HCT116 (cell line): ENCODE results near the gene PLSCR1. TPM values are rescaled to one million over a fixed set of nuclear protein-coding genes. Genes with fewer than 3 reads are reported as not detected.

Source experiments
- ATAC-seq: fragments of 200-7000 bp; cut with Tn5 transposase; 2 replicates; pipeline ENCODE4 v1.9.1; 2020; ENCODE audit warnings: mild to moderate bottlenecking, moderate library complexity
- BruUV-seq: library from RNA; stranded (reverse); fragments of 400-500 nt; replicated peaks from 2 replicates; lab custom pipeline; 2021; lab: Mats Ljungman, UMichigan
- CTCF ChIA-PET: fragments of 300-600 bp; sonication (Branson Sonifier 250); formaldehyde crosslinking; loops from one replicate; lab custom pipeline; 2021; ENCODE audit warnings: antibody characterized with exemption; lab: Charles Lee
- POLR2A ChIA-PET: fragments of 300-600, 350-600 bp; sonication (Branson Sonifier 250); formaldehyde crosslinking; loops from one replicate; lab custom pipeline; 2021; ENCODE audit warnings: antibody characterized with exemption; lab: Charles Lee
- RAD21 ChIA-PET, 2 experiments: fragments of 300-600 bp; sonication (Branson Sonifier 250); formaldehyde crosslinking; loops; one replicate each; lab custom pipeline; 2023; ENCODE audit warnings: low total read pairs in 2 of 2; ENCODE audit not compliant: uncharacterized antibody in 2 of 2, unreplicated experiment in 2 of 2, low non-redundant PET in 1 of 2; lab: Charles Lee
- DNase-seq: peaks from one replicate; pipeline ENCODE4 v3.0.0-alpha.2; 2010; ENCODE audit warnings: low read depth, low spot score
- H2AFZ ChIP-seq: fragments of 200-600 bp; shearing (Covaris generic), sonication (generic); 2 replicates; pipeline ENCODE4 v1.6.1; 2017; ENCODE audit warnings: low read depth, mixed run types, mixed read lengths, antibody characterized with exemption, low read length; ENCODE audit not compliant: poor library complexity, severe bottlenecking
- H3K27ac ChIP-seq: 2 replicates; pipeline ENCODE4 v1.5.1; 2012; ENCODE audit warnings: low read depth, low read length
- H3K27me3 ChIP-seq: fragments of 200-600 bp; sonication (generic); 2 replicates; pipeline ENCODE4 v1.6.1; 2016; ENCODE audit warnings: mixed run types, low read length, mixed read lengths; ENCODE audit not compliant: insufficient read depth
- H3K36me3 ChIP-seq, 2 experiments: fragments of 200-500 bp in 1 of 2; fragments of 200-600 bp in 1 of 2; sonication (Bioruptor generic) in 1 of 2; sonication (generic) in 1 of 2; 2 replicates each; pipeline versions ENCODE4 v1.5.1 to v1.6.1; 2014 to 2016; ENCODE audit warnings: low read length in 2 of 2, inconsistent platforms in 1 of 2, mixed read lengths in 1 of 2, mixed run types in 1 of 2; ENCODE audit not compliant: insufficient read depth in 2 of 2, control insufficient read depth in 1 of 2
- H3K4me1 ChIP-seq, 2 experiments: fragments of 200-600 bp in 1 of 2; sonication (generic) in 1 of 2; 2 replicates each; pipeline versions ENCODE4 v1.5.1 to v1.6.1; 2012 to 2017; ENCODE audit warnings: low read length in 2 of 2, inconsistent platforms in 1 of 2, mild to moderate bottlenecking in 1 of 2, mixed read lengths in 1 of 2, mixed run types in 1 of 2, moderate library complexity in 1 of 2; ENCODE audit not compliant: insufficient read depth in 2 of 2, control insufficient read depth in 1 of 2
- H3K4me2 ChIP-seq: fragments of 200-600 bp; sonication (generic); 2 replicates; pipeline ENCODE4 v1.6.1; 2017; ENCODE audit warnings: mixed run types, low read length, mixed read lengths
- H3K4me3 ChIP-seq, 2 experiments: fragments of 200-600 bp in 1 of 2; sonication (generic) in 1 of 2; replicated peaks in 1 of 2; 2 replicates each; pipeline ENCODE4 v1.5.1; 2011 to 2016; ENCODE audit warnings: low read length in 2 of 2, control low read depth in 1 of 2, low read depth in 1 of 2, mild to moderate bottlenecking in 1 of 2, mixed read lengths in 1 of 2, mixed run types in 1 of 2
- H3K79me2 ChIP-seq: fragments of 200-600 bp; sonication (generic); 2 replicates; pipeline ENCODE4 v1.6.1; 2017; ENCODE audit warnings: mild to moderate bottlenecking, mixed run types, low read length, moderate library complexity, mixed read lengths; ENCODE audit not compliant: insufficient read depth
- H3K9ac ChIP-seq: fragments of 200-600 bp; sonication (generic); 2 replicates; pipeline ENCODE4 v1.6.1; 2016; ENCODE audit warnings: low read length, mixed read lengths
- H3K9me2 ChIP-seq: fragments of 200-600 bp; sonication (generic), shearing (Covaris generic); 2 replicates; pipeline ENCODE4 v1.6.1; 2017; ENCODE audit warnings: mixed run types, mild to moderate bottlenecking, moderate library complexity; ENCODE audit not compliant: insufficient read depth
- H3K9me3 ChIP-seq, 2 experiments: fragments of 200-500 bp in 1 of 2; fragments of 200-600 bp in 1 of 2; sonication (Bioruptor generic) in 1 of 2; sonication (generic) in 1 of 2; 2 replicates each; pipeline ENCODE4 v1.6.1; 2014 to 2017; ENCODE audit warnings: low read length in 2 of 2, mixed read lengths in 2 of 2, inconsistent platforms in 1 of 2, low read depth in 1 of 2, mild to moderate bottlenecking in 1 of 2, mixed run types in 1 of 2, moderate library complexity in 1 of 2; ENCODE audit not compliant: control insufficient read depth in 1 of 2, insufficient read depth in 1 of 2
- H4K20me1 ChIP-seq: fragments of 200-600 bp; sonication (generic), shearing (Covaris generic); 2 replicates; pipeline ENCODE4 v1.6.1; 2017; ENCODE audit warnings: mixed run types, mild to moderate bottlenecking, moderate library complexity; ENCODE audit not compliant: insufficient read depth
- ATF3 ChIP-seq: IDR thresholded peaks from 2 replicates; pipeline ENCODE4 v1.6.1; 2012
- CBX3 ChIP-seq: IDR thresholded peaks from 2 replicates; pipeline ENCODE4 v1.6.1; 2012; ENCODE audit warnings: low read depth
- EZH2phosphoT487 ChIP-seq: fragments of 200-600 bp; IDR thresholded peaks from 2 replicates; pipeline ENCODE4 v1.6.1; 2018; ENCODE audit warnings: antibody characterized with exemption, borderline replicate concordance
- FOSL1 ChIP-seq: IDR thresholded peaks from 2 replicates; pipeline ENCODE4 v1.6.1; 2012; ENCODE audit warnings: low read depth
- MAX ChIP-seq: IDR thresholded peaks from 2 replicates; pipeline ENCODE4 v1.6.1; 2012
- POLR2A ChIP-seq: IDR thresholded peaks from 2 replicates; pipeline ENCODE4 v1.7.0; 2011; ENCODE audit warnings: borderline replicate concordance; ENCODE audit not compliant: insufficient read depth, insufficient read length; ENCODE audit errors: extremely low read depth
- POLR2AphosphoS5 ChIP-seq: IDR thresholded peaks from 2 replicates; pipeline ENCODE4 v1.6.1; 2011; ENCODE audit warnings: mild to moderate bottlenecking, low read depth, low read length, moderate library complexity
- SIN3A ChIP-seq: IDR thresholded peaks from 2 replicates; pipeline ENCODE4 v1.6.1; 2012; ENCODE audit warnings: low read depth
- SRF ChIP-seq: IDR thresholded peaks from 2 replicates; pipeline ENCODE4 v1.6.1; 2012; ENCODE audit warnings: low read depth
- YY1 ChIP-seq: IDR thresholded peaks from 2 replicates; pipeline ENCODE4 v1.6.1; 2011; ENCODE audit warnings: low read length, low read depth, moderate library complexity, mild to moderate bottlenecking; ENCODE audit not compliant: insufficient replicate concordance; ENCODE audit errors: extremely low read depth
- intact Hi-C: fragments of 100-400 bp; cut with micrococcal nuclease; formaldehyde crosslinking; loops from 2 replicates; pipeline ENCODE4 v1.10.0; 2022
- total RNA-seq: library from RNA; stranded (reverse); gene quantifications from one replicate; pipeline ENCODE4 v1.2.1, GENCODE V29; 2021; ENCODE audit not compliant: unreplicated experiment
- TF ChIP-seq, protein P1 (sequence below): IDR thresholded peaks from 2 replicates; pipeline ENCODE4 v1.6.1; 2011; ENCODE audit warnings: mild to moderate bottlenecking, low read length, moderate library complexity; ENCODE audit not compliant: insufficient replicate concordance; ENCODE audit errors: extremely low read depth
- TF ChIP-seq, protein P2 (sequence below), 3 experiments: fragments of 200-600 bp in 1 of 3; sonication (generic) in 1 of 3; IDR thresholded peaks in 2 of 3; conservative IDR thresholded peaks in 1 of 3; 2 replicates each; pipeline ENCODE4 v1.5.1; 2012 to 2017; ENCODE audit warnings: low read depth in 2 of 3, low read length in 2 of 3, antibody characterized with exemption in 1 of 3, borderline replicate concordance in 1 of 3, control low read depth in 1 of 3, mild to moderate bottlenecking in 1 of 3, mixed read lengths in 1 of 3, mixed run types in 1 of 3, moderate library complexity in 1 of 3; ENCODE audit not compliant: insufficient read depth in 1 of 3

Gene PLSCR1
- total RNA-seq, 1 experiment from 2014 or later, result 44.2 TPM

DNA sequence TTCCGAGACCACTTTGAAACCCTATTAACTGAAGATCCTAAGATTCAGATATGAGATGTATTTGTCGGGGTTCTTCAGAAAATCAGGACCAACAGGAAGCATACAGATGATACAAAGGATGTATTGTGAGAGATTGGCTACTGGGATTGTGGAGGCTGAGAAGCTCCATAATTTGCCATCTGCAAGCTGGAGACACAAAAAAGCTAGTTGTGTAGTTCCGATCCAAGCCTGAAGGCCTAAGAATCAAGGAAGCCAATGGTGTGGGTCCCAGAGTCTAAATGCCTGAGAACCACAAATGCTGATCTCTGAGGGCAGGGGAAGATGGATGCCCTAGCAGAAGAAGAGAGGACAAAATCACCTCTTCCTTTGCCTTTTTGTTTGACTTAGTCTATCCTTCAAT is 10.9 kb upstream of the PLSCR1 start (continued):
- TF ChIP-seq CBX3, result no peak
- TF ChIP-seq EZH2phosphoT487, result no peak

DNA sequence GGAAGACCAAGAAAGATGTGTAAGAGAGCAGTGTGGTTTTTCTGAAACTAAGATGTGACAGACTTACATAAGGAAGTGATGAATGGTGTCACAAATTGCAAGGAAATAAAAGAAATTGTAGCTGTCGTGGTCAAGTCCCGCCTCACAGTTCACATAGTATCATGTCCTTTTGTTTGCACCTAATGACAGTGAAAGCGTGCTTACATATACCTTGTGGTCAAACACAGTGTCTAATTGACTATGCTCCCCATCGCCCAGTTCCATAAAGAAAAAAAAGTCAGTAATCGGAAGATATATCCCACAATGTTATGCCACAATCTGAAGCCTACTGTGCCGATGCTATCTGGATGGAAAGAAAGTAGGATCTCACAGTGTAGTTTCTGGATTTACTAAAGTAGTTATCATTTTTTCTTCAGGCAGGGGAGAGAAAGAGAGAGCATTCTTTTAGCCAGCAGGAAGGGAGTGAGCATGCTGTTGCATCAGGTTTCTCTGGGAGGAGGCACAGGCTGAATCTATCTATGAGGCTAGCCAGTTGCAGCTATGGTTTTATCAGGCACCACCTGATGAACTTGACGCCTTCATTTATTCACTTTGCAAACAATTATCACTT is 9.8 kb upstream of the PLSCR1 start:
- Histone ChIP-seq H3K27me3 (no peaks in the 10 kb centered on the region), H3K27ac (no peak overlapping the region), H3K79me2 (no peaks in the 10 kb centered on the region), H3K4me2 (no peak overlapping the region), H3K9me3 (no peaks in the 10 kb centered on the region), H3K9me2 (no peaks in the 10 kb centered on the region), H3K4me1 (peaks cover 0 to 18% of the 10 kb centered on the region in 2 experiments; a peak in 2 of 4 replicates), H2AFZ (no peak overlapping the region), H3K4me3 (no peak overlapping the region), H3K9ac (no peak overlapping the region), H4K20me1 (no peaks in the 10 kb centered on the region), H3K36me3 (no peaks in the 10 kb centered on the region)
- DNase-seq (no peak), ATAC-seq (no peak)
- ChIA-PET RAD21 (no interaction called here), POLR2A (no interaction called here), CTCF (no interaction called here)
- TF ChIP-seq POLR2A (no peak), ATF3 (no peak), SIN3A (no peak), FOSL1 (no peak), YY1 (no peak), POLR2AphosphoS5 (no peak), CBX3 (0 out of 2 replicates have a peak, but pooled peaks have one; percentile 31), MAX (peak; percentile 74), SRF (no peak)
- TF ChIP-seq, protein P1, sequence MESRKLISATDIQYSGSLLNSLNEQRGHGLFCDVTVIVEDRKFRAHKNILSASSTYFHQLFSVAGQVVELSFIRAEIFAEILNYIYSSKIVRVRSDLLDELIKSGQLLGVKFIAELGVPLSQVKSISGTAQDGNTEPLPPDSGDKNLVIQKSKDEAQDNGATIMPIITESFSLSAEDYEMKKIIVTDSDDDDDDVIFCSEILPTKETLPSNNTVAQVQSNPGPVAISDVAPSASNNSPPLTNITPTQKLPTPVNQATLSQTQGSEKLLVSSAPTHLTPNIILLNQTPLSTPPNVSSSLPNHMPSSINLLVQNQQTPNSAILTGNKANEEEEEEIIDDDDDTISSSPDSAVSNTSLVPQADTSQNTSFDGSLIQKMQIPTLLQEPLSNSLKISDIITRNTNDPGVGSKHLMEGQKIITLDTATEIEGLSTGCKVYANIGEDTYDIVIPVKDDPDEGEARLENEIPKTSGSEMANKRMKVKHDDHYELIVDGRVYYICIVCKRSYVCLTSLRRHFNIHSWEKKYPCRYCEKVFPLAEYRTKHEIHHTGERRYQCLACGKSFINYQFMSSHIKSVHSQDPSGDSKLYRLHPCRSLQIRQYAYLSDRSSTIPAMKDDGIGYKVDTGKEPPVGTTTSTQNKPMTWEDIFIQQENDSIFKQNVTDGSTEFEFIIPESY, result no peak
- TF ChIP-seq, protein P2, sequence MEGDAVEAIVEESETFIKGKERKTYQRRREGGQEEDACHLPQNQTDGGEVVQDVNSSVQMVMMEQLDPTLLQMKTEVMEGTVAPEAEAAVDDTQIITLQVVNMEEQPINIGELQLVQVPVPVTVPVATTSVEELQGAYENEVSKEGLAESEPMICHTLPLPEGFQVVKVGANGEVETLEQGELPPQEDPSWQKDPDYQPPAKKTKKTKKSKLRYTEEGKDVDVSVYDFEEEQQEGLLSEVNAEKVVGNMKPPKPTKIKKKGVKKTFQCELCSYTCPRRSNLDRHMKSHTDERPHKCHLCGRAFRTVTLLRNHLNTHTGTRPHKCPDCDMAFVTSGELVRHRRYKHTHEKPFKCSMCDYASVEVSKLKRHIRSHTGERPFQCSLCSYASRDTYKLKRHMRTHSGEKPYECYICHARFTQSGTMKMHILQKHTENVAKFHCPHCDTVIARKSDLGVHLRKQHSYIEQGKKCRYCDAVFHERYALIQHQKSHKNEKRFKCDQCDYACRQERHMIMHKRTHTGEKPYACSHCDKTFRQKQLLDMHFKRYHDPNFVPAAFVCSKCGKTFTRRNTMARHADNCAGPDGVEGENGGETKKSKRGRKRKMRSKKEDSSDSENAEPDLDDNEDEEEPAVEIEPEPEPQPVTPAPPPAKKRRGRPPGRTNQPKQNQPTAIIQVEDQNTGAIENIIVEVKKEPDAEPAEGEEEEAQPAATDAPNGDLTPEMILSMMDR (IDR thresholded peaks at IDR 0.05 in 2 of 3, conservative IDR thresholded peaks at IDR 0.05 in 1 of 3; ENCODE audit: borderline replicate concordance in 1 of 3, insufficient read depth in 1 of 3, low read depth in 2 of 3, low read length in 2 of 3), result no peak
- intact Hi-C loops, result no loop called here
- no TSS peak for BruUV-seq
